GM19239 (cell line): Measurements from ENCODE around the gene MFSD2A.
A peak's percentile ranks its signal among the peaks of the same experiment; 100 is the strongest.

ENCODE experiments used
- DNase-seq: peaks from one replicate; pipeline ENCODE4 v3.0.0; 2011; ENCODE audit warnings: low spot score; ENCODE audit not compliant: insufficient read length
- FAIRE-seq: peaks from 2 replicates; lab custom pipeline; 2011; peaks lifted over from hg19 to GRCh38; lab: Jason Lieb, UNC

MFSD2A gene

DNA sequence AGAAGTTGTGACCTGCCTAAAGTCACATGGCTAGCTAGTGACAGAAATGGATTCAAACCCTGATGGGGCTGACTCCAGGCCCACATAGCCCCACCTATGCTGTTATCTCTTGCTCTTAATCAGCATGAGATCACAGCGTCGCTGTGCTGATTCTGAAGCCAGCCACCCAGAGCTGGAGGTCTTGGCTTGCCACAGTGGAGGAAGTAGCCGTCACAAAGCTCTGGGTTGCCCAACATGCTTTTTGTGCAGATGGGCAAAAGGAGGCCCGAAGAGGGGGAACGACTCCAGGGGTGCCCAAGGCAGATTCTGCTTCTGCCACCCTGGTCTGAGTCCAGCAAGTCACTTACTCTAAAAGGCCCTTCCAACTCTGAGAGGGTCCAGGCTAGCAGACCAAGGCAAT is 14.7 kb upstream of the MFSD2A start:
- no peak for DNase-seq

DNA sequence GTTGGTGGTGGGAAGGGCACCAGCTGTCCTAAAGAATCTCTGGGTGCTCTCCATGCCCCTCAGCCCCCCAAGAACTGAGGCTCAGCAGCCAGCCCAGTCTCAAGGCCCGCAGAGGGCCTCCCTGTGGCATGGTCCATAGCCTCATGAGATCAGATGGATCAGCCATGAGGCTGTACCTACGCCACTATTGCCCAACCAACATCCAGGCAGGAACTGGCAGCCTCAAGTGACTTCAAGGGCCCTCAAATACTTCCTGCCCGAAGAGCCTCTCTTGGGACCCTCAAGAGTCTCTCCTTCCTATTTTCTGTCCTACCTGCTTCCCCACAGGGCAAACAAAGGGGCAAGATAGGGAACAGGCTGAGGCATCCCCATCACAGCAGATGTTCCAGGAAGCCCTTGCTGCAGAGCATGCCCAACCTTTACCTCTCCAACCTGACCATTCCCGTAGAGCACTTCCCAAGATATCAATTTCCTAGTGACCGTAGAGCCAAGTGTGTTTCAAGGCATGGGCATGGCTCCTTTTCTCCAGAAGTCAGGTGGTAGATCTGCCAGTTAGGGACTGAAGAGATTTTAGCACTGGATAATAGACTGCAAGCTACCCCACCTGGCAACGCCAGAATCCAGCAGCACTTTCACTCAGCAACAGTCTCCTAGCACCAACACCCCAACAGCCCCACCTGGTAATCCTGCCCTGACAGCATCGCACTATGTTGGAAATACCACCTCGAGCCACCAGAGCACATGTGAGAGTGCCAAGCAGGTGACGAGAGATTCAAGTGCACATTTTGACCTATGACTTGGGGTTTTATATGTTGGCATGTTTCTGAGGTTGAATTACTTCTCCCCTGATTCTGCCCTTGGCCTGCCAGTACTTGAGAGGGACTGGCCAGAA is 13.7 kb upstream of the MFSD2A start:
- DNase-seq (no peak), FAIRE-seq (no peak)

More for the DNA sequence above, 14.7 kb upstream of the MFSD2A start:
- FAIRE-seq, result no peak

DNA sequence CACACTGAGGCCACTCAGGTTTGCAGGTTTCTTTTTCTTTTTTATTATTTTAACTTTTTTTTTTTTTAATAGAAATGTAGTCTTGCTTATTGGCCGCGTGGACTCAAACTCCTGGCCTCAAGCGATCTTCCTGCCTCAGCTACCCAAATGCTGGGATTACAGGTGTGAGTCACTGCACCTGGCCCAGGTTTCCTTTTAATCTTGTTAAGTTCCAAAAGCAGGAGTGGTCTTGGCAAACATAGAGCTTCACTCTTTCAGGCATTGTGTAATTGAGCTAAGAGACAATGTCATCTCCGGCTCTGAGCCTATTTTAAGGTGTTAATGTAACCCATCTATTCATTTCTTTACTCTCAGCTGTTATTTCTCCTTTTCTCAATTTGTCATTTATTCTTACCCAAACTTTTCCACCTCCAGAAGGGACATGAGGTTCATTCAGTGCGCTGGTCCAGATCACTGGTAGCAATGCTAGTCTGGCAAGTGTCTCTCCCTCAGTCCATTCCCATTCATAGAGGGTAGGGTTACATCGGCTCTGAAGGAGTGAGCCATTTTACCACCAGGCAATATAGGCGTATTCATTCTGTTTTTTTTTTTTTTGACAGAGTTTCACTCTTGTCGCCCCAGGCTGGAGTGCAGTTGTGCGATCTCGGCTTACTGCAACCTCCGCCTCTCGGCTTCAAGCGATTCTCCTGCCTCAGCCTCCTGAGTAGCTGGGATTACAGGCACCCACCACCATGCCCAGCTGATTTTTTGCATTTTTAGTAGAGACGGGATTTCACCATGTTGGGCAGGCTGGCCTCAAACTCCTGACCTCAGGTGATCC is 11.3 kb upstream of the MFSD2A start:
- DNase-seq (no peak), FAIRE-seq (no peak)

DNA sequence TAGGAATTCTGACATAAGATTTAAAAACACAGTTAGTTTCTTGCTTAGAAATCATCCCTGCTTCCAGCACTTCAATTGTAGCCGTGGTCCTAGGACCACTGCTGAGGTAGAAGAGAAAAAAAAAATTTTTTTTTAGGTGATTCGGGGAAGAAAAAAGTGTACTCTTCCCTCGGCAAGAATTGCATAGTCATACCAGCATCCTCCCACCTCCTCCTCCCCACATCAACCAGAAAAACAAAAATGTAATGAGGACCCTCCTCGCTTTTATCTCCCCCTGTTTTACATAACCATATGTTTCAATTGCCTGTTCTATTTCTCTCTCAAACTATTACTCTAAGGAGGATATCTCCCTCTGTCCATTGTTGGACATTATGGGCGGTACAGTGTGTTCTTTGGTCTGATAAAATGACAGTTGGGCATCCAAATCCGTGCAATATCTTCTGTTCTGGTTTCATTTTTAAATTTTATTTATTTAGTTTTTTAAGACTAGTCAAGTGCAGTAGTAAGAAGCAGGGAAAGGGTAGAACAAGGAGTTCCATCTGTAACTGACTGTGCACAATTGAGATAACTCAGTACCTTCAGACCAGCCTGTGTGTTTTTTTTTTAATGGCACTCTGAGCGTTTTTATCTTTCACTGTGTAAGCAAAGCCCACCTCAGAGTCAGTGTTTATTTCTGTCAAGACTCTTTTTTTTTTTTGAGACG is 10.4 kb upstream of the MFSD2A start:
- FAIRE-seq (no peak), DNase-seq (no peak)

DNA sequence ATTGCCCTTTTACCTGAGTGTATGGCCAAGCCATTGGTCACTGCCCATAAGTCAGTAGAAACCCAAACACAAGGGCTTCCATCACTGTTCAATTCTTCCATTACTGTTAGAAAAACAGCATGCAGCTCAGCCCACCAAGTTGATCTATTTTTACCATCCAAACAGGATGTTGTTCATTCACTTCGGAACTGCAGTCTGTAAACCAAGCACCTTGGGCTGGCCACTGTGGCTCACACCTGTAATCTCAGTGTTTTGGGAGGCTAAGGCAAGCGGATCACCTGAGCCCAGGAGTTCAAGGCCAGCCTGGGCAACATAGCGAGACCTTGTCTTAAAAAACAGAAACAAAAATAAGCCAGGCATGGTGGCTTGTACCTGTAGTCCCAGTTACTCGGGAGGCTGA is 8.7 kb upstream of the MFSD2A start:
- DNase-seq (no peak), FAIRE-seq (no peak)

DNA sequence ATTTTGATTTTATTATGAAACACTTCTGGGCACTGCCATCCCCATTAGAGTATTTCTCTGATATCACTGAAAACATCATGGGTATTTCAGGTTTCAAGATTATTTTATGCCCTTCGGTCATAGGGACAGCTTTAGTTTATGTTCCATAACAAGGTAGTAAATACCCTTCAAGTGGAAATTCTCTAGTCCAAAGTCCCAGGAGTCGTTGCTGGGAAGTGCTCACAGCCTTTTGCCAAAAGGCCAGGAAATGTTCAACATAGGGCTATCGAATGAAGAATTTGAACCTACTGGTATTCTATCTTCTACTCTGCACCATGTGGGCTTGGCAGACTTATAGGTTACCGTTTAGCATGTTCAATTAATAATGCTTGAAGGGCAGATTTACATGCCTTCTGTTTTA is 7.7 kb upstream of the MFSD2A start:
- no peak for FAIRE-seq
- no peak for DNase-seq

DNA sequence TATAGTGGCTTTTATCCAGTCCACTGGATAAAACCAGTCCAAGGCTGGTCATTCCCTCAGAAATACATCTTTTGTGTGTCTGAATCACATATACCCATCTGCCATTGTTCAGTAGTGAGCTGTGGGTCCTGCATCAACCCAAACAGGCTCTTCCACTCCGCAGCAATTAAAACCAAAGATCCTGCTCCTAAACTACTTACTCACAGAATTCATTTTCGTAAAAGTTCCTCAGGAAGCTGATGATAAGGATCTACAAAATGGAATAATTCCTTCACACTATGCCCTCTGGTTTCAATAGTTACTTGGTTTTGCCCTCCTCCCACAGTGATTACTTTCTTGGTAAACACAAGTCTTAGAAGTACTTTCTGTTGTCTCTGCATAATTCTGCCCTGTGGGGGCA is 5.1 kb upstream of the MFSD2A start:
- no peak for FAIRE-seq
- DNase-seq, result no peak

DNA sequence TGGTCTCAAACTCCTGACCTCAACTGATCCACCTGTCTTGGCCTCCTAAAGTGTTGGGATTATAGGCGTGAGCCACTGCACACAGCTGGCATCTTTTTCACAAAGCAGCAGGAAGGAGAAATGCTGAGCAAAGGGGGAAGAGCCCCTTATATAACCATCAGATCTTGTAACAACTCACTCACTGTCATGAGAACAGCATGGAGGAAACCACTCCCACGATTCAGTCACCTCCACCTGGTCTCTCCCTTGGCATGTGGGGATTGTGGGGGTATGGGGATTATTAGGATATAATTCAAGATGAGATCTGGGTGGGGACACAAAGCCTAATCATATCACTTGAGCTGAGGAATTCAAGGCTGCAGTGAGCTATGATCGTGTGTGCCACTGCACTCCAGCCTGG is 3.0 kb upstream of the MFSD2A start:
- DNase-seq (no peak), FAIRE-seq (no peak)

DNA sequence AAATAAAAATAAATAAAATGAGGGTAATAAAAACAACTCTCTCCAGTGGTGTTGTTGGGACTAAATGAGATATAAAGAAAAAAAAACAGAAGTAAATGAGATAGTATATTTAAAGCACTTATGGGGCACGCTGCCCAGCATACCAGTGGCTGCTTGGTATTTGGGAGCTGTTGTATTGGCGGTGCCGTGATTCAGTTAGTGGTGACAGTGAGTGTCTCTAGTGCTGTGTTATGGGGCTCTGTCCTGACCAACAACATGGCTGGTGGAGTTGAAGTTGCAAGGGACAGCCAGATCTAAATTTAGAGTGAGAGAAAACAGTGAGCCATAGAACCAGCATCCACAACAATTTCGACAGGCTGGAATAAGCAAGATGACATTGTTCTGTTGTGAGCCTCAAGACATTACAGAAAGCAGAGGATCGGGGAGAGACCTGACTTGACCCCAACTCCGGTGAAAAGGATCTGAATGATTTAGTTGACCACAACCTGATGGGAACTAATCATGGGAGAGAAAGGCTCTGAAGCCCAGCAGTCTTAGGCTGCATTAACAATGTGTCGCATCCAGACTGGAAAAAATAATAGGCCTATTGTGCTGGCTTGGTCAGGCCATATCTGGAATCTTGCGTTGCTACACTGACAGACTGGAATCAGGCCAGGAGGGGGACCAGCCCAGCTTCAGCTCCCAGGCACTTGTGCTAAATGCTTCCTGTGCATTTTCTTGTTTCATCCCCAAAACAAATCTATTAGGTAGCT is 2.4 kb upstream of the MFSD2A start:
- FAIRE-seq, result no peak
- no peak for DNase-seq

DNA sequence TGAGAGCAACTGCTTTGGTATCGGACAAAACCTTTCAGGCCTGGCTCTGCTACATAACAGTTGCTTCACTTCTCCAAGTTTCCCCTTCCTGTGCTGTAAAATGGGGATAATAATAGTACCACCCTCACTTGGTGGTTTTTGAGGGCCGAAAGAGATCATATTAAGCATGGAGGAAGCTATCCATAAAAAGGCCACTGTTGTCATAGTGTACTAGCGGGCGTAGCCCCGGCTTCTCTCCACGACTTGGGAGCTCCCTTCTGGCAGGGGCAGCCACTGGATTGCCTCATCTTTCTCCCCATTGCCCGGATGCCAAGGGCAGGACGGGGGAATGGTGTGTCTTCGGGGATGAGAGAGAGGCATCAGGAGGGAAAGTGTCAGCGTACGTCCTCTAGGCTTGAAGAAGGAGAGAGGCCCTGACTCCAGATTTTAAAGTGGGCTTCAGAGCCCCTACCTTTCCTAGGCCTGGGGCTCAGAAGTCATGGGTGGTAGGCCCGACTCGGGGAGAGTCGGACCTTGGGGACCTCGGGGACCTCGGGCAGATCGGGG is 548 bp upstream of the MFSD2A start:
- DNase-seq (no peak), FAIRE-seq (no peak)

DNA sequence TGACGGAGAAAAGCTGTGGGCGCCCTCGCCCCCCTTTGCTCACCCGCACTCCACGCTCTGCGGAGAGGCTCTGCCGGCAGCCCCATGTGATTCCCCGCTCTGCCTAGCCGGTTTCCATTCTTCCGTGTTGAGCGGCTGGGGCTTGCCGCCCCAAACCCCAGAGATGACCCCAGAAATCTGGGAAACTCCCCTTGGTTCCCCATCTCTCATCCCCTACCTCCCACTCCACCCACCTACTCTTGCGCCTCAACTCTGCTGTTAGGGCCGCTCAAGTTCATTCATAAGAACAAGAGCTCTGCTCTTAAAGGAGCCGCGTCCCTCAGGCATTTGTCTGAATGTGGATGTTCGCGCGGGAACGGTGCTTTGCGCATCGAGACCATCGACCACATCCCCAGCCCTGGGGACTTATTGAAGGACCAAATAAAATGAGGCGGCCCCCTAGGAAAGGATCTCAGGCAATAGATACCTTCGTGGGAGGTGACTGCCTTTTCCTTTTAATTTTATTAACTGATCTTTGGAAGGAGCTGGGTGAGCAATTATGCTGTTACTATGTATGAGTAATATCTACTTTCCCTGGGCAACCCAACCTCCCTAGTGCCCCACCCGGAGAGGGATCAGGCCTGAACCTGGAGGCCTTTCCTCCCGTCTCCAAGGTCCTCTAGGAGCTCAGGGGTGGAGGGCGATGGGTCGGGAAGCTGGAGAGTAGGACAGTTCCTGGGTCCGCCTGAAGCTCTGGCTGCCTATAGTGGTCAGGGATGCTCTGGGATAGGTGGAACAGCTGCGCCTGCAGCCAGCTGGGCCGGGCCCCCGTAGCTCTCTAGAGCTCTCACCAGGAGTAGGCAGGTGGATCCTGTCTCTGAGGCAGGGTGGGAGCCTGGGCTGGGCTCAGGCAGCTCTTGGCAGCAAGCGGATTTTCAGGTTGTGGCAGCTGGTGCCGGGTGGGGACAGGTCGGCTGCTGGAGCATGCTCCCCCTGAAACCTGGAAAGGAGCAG is 898 bp downstream of the MFSD2A start:
- DNase-seq (peak; percentile 52), FAIRE-seq (peak; percentile 97)

DNA sequence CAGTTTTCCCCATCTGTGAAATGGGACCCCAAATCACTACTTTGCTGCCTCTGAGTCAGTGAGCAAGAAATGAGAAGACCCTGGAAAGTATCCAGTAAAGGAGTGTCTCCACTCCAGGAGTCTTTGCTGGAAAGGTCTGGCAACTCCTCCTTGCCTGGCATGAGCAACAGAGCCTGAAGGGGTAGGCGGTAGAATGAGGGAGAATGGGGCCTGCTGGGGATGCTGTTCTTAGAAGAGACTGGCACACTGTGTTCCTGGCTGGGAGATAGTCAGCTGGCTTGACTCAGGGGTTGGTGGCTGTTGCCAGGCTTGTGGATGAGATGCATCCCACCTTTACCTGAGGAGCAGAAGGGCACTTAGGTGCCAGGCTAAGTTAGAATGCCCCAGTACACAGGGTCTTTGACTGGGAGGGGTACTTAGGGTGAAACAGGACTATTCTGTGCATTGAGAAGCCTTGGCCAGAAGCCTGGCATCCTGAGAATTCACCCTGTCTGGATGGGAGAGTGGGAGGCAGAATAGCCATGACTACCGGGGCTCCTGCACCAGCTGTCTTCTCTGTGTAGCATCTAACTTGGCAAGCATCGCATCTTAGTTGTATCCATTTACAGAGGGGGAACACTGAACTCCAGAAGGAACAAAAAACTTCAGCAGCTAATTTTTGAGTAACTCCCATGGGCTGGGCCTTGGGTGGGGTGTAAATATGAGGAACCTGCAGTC is 2.5 kb downstream of the MFSD2A start:
- FAIRE-seq (peak; percentile 28), DNase-seq (no peak)

DNA sequence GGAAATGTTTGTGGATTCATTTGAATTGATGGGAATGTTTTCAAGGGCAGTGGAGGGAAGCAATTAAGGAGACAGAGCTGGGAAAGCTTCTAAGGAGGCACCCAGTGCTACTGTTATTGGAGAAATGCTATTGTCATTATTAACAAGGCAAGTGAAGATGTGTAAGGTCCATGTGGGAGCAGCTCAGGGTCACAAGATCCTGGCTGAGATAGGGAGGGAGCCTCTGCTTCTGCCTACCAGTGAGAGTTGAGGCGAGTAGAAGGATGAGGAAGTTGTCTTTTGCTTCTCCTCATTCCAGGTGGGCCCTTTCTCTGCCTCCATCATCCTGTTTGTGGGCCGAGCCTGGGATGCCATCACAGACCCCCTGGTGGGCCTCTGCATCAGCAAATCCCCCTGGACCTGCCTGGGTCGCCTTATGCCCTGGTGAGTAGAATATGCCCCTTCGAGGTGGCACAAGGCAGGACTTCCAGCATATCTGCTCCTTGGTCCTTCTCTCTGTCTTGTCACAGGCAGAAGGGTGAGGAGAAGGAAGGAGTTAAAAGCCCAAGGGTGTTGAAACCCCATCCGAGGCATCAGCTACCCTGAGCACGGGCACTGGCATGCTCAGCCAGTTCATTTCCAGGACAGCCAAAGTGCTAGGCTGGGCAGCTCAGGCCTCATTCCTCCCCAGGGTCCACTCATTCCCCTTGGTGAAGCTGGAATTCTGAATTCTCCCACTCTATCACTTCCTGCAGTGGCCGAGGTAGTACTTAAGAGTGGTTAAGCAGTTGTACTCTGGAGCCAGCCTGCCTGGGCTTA is 3.7 kb downstream of the MFSD2A start:
- DNase-seq (no peak), FAIRE-seq (no peak)

DNA sequence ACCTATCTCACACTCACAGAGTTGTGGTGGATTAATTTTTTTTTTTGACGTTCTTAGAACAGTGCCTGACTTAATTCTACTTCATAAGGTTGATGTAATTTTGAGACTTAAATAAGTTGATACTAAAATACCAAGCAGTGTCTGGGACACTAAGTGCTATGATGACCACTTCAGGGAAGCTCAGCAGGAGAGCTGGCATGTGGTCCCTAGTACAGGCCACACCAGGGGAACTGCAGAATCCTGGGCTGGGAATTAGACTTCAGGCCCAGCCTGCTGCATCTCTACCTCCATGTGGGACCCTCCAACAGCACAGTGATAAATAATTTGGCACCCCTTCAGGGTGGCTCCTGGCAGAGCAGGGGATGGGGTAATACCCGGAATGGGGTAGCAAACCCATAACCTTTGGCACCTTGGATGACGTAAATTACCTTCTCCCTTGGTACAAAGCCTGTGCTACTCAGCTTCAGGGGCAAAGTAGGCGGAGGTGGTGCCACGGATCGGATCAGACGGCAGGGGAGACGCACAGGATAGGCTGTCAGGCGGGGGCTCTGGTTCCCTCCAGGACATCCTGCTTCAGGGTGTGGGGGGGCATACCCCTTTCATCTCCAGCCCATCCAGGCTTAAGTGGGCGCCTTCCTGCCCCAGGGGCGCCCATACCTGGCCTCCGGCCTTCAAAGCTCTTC is 4.8 kb downstream of the MFSD2A start:
- FAIRE-seq, result no peak
- DNase-seq, result no peak

DNA sequence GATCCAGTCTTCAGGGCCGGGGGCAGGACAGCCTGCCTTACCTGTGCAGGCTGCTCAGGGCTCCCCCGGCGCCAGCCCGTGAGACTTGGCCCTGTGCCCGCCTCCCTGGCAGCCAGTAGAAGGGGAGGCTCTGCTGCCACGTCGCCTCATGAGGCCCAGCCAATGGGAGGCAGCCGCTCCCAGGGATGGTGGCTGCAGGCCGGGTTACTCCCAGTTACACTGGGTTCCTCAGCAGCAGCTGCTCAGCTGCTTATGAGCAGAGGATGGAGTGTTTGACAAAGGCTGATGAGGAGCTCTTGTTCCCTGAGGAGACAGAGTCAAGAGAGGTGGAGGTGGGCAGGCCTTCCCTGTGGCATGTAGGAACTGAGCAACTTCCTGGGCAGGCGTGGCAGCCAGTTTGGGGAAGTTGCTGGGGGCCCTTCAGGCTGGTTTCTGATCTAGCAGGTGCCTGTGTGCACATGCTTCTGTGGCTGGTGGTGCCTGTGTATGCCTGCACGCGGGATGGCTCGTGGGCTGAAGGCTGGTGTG is 5.5 kb downstream of the MFSD2A start:
- DNase-seq, result peak; percentile 46
- FAIRE-seq, result peak; percentile 86

DNA sequence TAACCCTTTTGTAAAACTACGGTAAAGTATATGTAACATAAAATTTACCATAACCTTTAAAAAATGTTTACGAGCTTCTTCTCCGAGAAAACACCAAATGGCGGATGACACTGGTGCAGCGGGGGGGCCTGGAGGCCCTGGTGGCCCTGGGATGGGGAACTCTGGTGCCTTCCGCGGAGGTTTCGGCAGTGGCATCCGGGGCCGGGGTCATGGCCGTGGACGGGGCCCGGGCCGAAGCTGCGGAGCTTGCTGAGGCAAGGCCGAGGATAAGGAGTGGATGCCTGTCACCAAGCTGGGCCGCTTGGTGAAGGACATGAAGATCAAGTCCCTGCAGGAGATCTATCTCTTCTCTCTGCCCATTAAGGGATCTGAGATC is 7.5 kb downstream of the MFSD2A start:
- FAIRE-seq (no peak), DNase-seq (no peak)
